Adrenal gland (tissue), 5 donors: Measurements from ENCODE around the gene CEP41.

Experiments used
- CTCF ChIP-seq, 6 experiments: fragments of 450-650 bp in 4 of 6; fragments of 200-600 bp in 2 of 6; sonication (generic) in 1 of 6; IDR thresholded peaks; 1 replicate in 5 of 6; 2 replicates in 1 of 6; pipeline versions ENCODE4 v1.5.1 to v1.8.0; 2016 to 2021; ENCODE audit warnings: antibody characterized with exemption in 6 of 6, mild to moderate bottlenecking in 2 of 6, moderate library complexity in 1 of 6
- POLR2A ChIP-seq, 2 donors: fragments of 450-650 bp; IDR thresholded peaks; one replicate each; pipeline ENCODE4 v1.6.1; 2017; ENCODE audit warnings: antibody characterized with exemption in 2 of 2, mild to moderate bottlenecking in 2 of 2, moderate library complexity in 1 of 2
- donor health status: DM: no; HTN: no; CAD: no.

GRCh38 chr7:130417213-130417612 lies 23.6 kb downstream of the CEP41 start:
- TF ChIP-seq CTCF (IDR thresholded peaks at IDR 0.05) (no peak), POLR2A (IDR thresholded peaks at IDR 0.05) (no peak)
